Measurements from ENCODE around the gene CNN2.
"Not testable (repeated sequence)": the region's sequence is repeated elsewhere in the genome, so short reads cannot be mapped to it uniquely, and the experiment has no call there.

CNN2 gene

DNA sequence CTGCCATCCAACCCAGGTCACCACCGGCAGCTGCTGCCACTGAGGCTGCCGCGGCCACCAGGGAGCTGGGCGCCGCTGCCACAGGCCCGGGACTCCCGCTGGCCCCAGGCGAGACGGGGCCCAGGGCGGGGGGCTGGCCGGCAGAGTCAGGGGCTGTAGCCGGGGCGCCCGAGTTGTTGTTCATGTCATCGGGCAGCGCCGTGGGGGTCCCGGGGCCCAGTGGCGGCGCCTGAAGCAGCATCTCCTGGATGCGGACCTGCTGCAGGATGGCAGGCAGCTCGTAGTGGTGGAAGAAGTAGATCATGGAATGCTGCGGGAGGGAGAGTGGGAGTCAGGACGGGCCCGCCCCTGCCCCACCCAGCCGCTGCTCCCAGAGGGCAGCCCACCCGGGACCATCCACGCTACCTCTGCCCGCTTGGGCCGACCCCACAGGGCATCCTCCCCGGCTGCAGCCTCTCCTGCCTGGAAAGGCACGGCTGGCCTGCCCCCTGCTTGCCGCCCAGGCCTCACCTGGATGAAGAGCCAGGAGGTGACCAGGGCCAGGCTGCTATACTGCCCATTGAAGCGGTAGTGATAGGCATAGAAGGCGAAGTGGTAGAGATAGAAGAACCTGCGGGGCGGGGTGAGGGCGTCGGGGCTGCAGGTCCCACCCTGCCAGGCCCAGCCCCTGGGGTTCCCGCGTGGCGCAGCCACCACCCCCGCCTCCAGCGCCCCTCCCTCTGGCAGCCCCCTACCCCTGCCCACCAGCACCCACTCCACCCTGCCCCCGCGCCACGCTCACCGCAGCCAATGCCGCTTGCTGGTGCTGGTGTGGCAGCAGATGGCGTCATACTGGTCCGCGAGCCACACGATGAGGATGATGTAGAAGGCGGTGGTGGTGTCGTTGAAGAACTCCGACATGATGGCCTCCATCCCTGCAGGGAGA lies 15.6 kb upstream of the CNN2 start:
- no peak for DNase-seq (ENCODE audit: low read depth, low spot score)

- DNase-seq (ENCODE audit: low read depth, low spot score), result no peak
These were observed 14.5 kb upstream of the CNN2 start for GRCh38 chr19:1011831-1012333.

- no peak for DNase-seq (ENCODE audit: low read depth, low spot score)
These were observed 14.1 kb upstream of the CNN2 start for GRCh38 chr19:1012334-1012733.

GRCh38 chr19:1013218-1013617 lies 13.2 kb upstream of the CNN2 start:
- DNase-seq (ENCODE audit: low read depth, low spot score), result no peak

GRCh38 chr19:1014161-1015060 lies 12.0 kb upstream of the CNN2 start:
- DNase-seq (ENCODE audit: low read depth, low spot score), result no peak

- DNase-seq (ENCODE audit: low read depth, low spot score), result no peak
These were observed 11.2 kb upstream of the CNN2 start for GRCh38 chr19:1015061-1015781.

DNA sequence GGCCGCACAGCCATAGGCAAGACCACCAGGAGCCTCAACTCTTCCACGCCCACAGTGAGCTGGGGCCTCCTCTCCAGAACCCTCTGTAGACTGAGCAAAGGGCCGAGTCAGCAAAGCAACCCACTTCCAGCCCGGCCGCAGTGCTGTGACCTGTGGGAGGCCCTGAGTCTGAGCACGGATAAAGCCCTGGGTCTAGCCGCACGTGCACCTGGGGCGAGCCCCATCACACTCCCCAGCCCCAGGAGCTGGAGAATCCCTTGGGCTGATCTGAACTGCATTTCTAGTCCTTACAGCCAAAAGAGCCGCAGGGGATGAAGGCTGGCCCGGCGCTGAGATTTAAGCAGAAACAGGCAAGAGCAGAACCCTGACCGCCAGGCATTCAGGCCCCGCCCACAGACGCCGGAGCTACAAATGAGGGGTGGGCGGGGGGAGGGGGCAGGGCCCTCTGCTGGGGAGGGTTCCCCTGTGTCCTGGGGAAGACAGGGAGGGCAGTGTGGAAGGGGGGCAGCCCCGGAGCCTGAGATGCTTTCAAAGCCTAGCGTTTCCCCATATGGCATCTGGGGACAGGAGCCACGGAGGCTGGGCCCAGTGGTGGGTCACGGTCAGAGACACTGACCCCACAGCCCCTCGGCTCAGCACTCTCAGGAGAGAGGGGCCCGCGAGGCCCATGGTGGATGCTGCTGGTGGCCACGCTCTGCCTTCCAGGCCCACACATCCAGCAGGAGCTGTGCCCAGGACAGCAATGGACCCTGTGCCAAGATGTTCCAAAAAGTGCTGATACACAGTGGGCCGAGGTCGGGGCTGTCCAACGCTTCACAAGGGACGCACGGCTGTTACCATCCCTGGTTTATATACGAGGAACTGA lies 10.4 kb upstream of the CNN2 start:
- DNase-seq (ENCODE audit: low read depth, low spot score), result no peak

DNA sequence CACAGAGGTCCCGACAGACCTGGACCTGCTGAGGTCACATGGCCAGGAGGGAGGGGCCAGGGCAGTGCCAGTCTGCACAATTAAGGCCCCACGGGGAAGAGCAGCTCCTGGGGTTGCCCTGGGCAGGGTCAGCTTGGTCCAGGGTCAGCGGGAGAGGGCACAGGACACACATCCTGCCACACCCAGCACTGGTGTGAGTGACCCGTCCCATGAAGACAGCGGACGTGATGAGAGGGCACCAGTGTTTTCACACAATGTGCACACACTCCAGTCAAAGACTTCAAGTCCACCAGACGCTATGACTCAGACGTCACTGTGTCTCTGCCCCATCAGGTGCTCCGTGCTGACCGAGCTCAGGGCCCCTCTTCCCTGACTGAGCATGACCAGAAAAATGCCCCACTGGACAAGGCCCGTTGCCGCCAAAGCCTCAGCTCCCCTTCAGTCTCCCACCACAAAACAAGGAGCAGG lies 9.7 kb upstream of the CNN2 start:
- no peak for DNase-seq (ENCODE audit: low read depth, low spot score)

DNA sequence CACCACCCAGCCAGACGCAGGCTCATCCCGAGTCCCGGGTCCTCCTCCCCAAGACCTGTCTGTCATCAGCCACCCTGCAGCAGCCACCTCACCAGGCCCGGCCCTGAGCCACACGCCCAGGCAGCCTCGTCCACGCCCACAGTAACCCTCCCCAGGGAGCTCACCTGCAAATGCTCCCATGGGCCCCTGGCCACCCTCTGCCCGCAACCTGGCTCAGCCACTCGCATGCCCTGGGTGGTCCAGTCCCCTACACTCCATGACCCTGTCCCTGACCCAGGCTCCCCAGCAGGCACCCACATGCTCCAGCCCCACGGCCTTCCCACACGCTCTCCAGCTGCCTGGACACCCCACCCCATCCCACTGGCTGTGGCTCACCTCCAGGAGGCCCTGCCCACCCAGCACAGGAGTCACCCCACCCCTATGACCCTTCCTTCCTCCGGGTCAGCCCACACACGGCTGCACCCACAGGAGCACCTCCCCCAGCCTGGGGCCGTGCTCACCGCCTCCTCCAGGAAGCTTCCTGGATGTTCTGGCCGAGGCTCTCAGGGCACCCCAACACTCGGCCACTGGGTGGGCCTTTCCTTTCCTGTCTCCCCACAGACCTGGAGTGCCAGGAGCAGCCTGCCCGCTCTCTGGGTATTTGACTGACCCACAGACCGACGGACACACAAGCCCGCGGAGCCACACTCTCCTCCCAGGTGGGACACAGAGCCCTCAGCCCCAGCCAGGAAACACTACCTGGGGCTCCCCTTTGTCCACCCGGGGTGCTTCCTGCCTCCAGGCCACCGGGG lies 9.1 kb upstream of the CNN2 start:
- no peak for DNase-seq (ENCODE audit: low read depth, low spot score)

DNA sequence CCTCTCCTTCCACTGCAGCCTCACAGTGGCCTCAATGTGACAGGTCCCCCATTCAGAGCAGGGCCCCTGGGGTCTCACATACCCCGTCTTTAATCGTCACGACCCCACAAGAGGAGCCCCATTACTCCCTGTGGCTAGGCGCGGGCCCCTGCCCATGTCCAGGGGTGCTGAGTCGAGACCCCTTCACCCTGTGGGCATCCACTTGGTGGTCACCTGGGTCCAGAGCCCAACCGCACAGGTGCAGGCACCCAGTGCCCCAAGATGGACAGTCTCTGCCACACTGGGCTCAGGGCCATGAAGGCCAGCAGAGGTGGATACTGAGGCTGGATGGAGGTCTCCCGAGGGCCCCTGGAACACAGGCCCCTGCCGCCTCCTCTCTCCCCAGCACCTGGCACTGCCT lies 8.5 kb upstream of the CNN2 start:
- no peak for DNase-seq (ENCODE audit: low read depth, low spot score)

DNA sequence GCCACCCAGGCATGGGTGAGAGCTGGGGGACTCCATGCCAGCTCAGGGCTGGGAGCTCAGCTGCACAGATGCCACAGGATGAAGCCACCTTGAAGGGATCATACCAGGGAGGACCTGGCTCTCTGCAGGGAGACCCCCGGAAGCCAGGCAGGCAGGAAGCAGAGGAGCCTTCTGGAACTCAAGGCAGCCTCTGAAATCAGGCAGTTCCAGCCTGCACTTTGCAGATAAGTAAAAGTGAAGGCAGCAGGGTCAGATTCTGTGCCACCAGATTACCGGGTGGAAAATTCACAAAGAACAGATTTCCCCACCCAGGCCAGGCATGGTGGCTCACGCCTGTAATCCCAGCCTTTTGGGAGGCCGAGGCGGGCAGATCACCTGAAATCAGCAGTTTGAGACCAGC lies 8.0 kb upstream of the CNN2 start:
- DNase-seq (ENCODE audit: low read depth, low spot score), result no peak

DNA sequence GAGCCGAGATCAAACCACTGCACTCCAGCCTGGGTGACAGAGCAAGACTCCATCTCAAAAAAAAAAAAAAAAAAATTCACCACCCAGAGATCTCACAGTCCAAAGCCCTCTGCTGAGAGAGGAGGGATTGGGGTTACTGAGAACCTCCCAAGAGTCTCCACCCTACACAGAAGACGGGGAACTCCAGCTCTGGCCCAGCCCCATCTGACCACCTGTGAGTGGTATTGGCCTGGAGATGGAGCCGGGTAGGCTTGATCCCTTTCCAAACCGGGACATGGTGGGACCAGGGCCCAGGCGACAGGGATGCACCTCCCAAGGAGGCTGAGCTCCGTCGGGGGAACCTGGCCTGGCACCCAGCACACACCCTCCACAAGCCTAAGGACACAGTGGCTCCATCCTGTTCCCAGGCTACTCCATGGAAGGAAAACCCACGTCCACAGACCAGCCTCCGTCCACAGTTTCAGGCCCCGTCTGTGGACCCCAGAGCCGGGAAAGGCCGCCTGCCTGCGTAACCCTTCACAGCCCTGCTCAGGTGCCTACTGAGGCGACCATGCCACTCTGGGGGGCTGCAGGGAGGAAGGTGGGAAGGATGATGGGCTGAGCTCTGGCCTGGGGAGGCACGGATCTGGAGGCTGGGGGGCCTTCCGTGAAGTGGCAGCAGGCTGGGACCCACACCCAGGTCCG lies 7.3 kb upstream of the CNN2 start:
- no peak for DNase-seq (ENCODE audit: low read depth, low spot score)

GRCh38 chr19:1019616-1019961 lies 6.8 kb upstream of the CNN2 start:
- DNase-seq (ENCODE audit: low read depth, low spot score), result no peak

DNA sequence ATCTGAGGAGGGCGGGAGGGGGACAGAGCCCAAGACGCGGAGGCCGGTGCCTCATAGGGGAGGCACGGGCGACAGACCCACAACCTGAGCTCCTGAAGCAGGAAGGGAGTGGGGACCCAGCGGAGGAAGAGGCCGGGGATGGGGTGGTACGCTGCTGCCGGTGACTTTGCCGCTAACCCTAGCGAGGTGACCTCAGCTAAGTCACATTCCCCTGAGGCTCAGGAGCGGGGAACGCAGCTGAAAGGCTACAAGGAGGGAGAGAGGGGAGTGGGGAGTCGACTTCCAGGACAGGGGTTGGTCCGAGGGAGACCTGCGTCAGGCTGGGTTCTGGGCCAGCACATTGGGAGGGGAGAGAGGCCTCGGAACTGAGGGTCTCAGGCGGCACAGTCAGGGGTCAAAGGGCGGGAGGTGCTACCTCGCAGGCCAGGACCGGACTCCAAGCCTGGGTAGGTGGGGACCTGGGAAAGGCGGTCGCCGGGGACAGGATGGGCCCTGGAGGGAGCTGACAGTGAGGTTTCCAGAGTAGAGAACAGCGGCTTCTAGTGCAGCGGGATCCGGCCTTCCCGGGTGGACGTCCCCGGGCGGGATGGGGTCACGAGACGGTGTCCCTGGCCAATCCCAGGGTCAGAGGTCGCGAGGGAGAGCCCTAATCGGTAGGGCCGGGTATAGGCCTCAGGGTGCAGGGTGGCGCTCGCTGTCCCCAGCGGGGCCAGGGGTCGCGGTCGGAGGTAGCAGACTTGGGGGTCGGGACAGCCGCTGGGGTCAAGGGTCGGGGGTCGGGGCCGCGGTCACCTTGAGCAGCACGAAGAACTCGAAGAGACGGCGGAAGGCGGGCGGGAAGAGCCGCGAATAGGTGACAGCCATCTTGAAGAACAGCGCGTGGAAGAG lies 6.2 kb upstream of the CNN2 start:
- DNase-seq (ENCODE audit: low read depth, low spot score), result no peak

- peak; percentile 92 for DNase-seq (ENCODE audit: low read depth, low spot score)
These were observed 5.5 kb upstream of the CNN2 start, which contains the start of gene TMEM259 for GRCh38 chr19:1020868-1021425. TMEM259 (minus strand) TSS chr19:1021123; CDS start chr19:1020996, 127 bp downstream.

GRCh38 chr19:1023883-1024188 lies 2.6 kb upstream of the CNN2 start:
- not testable (repeated sequence) for DNase-seq (ENCODE audit: low read depth, low spot score)

DNA sequence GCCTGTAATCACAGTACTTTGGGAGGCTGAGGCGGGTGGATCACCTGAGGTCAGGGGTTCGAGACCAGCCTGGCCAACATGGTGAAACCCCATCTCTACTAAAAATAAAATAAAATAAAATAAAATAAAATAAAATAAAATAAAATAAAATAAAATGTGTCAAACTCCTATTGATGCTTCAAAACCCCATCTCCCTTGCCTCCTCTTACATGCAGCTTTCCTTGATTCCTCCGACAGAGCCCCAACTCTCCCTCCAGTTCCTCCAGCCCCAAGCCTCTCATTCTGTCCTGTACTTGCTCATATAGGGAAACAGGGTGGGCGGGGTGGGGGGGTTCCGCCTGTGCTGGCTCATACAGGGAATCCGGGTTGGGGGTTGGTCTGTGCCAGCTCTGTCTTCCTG lies 1.3 kb upstream of the CNN2 start:
- not testable (repeated sequence) for DNase-seq (ENCODE audit: low read depth, low spot score)
